Osteoblast (primary cell): ENCODE results near the gene KAT6B. TPM values are rescaled to one million over a fixed set of nuclear protein-coding genes. Genes with fewer than 3 reads are reported as not detected.

ENCODE experiments used
- DNase-seq: peaks from one replicate; pipeline ENCODE4 v3.0.0; 2011; ENCODE audit warnings: low spot score, mixed read lengths; ENCODE audit not compliant: insufficient read length; ENCODE audit errors: missing footprints
- H2AFZ ChIP-seq: 2 replicates; pipeline ENCODE4 v1.6.0; 2011; ENCODE audit warnings: mild to moderate bottlenecking, low read length
- H3K27ac ChIP-seq: 2 replicates; pipeline ENCODE4 v1.5.1; 2011; ENCODE audit warnings: mild to moderate bottlenecking, low read depth, low read length, moderate library complexity
- H3K27me3 ChIP-seq: 2 replicates; pipeline ENCODE4 v1.6.0; 2012; ENCODE audit warnings: mild to moderate bottlenecking, control low read depth, inconsistent platforms, low read length, moderate library complexity; ENCODE audit not compliant: insufficient read depth
- H3K36me3 ChIP-seq: 2 replicates; pipeline ENCODE4 v1.5.1; 2011; ENCODE audit warnings: mild to moderate bottlenecking, low read length, control low read depth, moderate library complexity; ENCODE audit not compliant: insufficient read depth
- H3K4me1 ChIP-seq: 2 replicates; pipeline ENCODE4 v1.5.1; 2011; ENCODE audit warnings: mild to moderate bottlenecking, low read length, control low read depth, moderate library complexity; ENCODE audit not compliant: insufficient read depth
- H3K4me2 ChIP-seq: 2 replicates; pipeline ENCODE4 v1.6.0; 2011; ENCODE audit warnings: mild to moderate bottlenecking, low read length; ENCODE audit not compliant: insufficient read depth
- H3K4me3 ChIP-seq: fragments of 200-600 bp; sonication (generic); 3 replicates; pipeline ENCODE4 v1.5.1; 2012; ENCODE audit warnings: mild to moderate bottlenecking, low read length, inconsistent platforms; ENCODE audit not compliant: insufficient read depth
- H3K79me2 ChIP-seq: 2 replicates; pipeline ENCODE4 v1.6.0; 2012; ENCODE audit warnings: mild to moderate bottlenecking, low read length, control low read depth, inconsistent platforms; ENCODE audit not compliant: insufficient read depth
- H3K9me3 ChIP-seq: 2 replicates; pipeline ENCODE4 v1.5.1; 2011; ENCODE audit warnings: low read depth, low read length, control low read depth
- H4K20me1 ChIP-seq: 2 replicates; pipeline ENCODE4 v1.6.0; 2012; ENCODE audit warnings: mild to moderate bottlenecking, low read length, control low read depth; ENCODE audit not compliant: insufficient read depth
- total RNA-seq: library from RNA; depleted of rRNA; stranded (reverse); fragments of >200 nt; gene quantifications from 2 replicates; pipeline ENCODE4 v1.2.3, GENCODE V29; 2012
- TF ChIP-seq, protein P1 (sequence below): IDR thresholded peaks from 2 replicates; pipeline ENCODE4 v1.5.1; 2011; ENCODE audit warnings: mild to moderate bottlenecking, low read depth, low read length, moderate library complexity; ENCODE audit errors: extremely low read depth

Gene KAT6B
- total RNA-seq, 1 donor, result 24.6 TPM

DNA sequence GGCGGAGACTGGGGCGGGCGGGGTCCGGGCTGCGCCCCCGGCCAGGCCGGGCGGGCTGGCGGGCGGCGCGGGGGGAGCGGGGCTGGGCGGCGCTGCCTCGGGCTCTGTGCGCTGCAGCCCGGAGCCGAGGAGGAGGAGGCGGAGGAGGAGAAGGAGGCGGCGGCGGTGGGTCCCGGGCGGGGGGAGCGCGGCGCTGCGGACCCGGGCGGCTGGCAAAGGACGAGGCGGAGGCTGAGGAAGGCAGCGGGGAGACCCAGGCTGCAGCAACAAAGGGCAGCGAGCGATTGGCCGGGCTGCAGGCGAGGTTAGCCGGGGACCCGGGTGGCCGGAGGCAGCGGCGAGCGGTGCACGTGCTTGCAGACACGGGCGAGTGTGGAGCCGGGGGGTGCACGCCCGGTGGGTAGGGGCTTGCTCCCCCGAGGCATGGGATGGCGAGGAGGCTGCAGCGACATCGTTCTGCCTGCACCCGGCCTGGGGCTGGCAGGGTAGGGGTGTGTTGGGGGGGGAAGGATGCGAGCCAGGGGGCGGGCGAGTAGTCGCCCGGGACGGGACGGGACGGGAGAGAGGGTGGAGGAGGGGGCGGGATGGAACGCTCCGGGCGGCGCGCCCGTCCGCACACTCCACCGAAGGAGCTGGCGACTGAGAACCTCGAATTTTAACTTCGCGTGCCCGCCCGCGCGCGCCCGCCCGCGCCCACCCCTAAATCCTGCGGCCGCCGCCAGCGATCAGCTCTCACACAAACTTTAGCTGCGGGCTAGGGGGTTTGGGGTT is 844 bp upstream of the KAT6B start:
- Histone ChIP-seq H3K36me3 (no peaks in the 10 kb centered on the region), H3K4me3 (peak overlapping the region; percentile 88), H3K4me2 (peak overlapping the region; percentile 89), H3K4me1 (peaks cover 28% of the 10 kb centered on the region), H3K79me2 (peaks cover 29% of the 10 kb centered on the region), H2AFZ (peak overlapping the region; percentile 79), H3K27me3 (no peaks in the 10 kb centered on the region), H3K27ac (no peak overlapping the region), H4K20me1 (peaks cover 20% of the 10 kb centered on the region), H3K9me3 (no peaks in the 10 kb centered on the region)
- DNase-seq, result peak; percentile 85
- TF ChIP-seq, protein P1, sequence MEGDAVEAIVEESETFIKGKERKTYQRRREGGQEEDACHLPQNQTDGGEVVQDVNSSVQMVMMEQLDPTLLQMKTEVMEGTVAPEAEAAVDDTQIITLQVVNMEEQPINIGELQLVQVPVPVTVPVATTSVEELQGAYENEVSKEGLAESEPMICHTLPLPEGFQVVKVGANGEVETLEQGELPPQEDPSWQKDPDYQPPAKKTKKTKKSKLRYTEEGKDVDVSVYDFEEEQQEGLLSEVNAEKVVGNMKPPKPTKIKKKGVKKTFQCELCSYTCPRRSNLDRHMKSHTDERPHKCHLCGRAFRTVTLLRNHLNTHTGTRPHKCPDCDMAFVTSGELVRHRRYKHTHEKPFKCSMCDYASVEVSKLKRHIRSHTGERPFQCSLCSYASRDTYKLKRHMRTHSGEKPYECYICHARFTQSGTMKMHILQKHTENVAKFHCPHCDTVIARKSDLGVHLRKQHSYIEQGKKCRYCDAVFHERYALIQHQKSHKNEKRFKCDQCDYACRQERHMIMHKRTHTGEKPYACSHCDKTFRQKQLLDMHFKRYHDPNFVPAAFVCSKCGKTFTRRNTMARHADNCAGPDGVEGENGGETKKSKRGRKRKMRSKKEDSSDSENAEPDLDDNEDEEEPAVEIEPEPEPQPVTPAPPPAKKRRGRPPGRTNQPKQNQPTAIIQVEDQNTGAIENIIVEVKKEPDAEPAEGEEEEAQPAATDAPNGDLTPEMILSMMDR, result no peak

DNA sequence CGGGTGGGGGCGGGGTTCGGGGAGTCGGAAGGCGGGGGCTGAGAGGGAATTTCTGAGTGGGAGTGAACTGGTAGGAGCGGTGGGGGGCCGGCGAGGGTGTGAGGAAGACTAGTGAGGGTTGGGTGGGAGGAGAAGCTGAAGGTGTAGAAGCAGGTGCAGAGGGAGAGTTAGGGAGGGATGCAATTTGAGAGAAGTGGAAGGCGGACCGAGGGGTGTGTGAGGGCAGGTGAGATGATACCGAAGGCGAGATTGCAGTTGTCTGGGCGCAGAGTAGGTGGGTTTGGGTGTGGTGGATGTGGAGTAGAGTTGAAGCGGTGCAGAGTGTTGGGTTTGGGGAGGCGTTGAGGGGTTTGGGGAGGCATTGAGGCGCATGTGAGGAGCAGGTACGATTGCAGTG is 643 bp downstream of the KAT6B start:
- no peak overlapping the region for H3K27ac ChIP-seq

DNA sequence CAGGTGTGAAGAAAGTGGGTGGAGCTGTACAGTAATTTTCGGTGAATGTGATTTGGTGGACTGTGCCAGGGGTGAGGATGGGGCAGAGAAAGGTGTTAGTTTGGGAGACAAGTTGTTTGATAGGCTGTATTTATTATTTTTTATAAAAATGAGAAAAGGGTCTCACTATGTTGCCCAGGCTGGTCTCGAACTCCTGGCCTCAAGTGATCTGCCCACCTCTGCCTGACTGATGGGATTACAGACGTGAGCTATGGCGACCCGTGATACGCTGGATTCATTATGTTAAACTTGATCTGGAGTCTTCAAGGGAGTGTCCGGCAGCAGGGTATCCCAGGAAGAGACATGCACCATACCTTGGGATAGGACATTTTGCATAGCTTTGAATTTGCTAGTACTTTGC is 1.3 kb downstream of the KAT6B start:
- Histone ChIP-seq H4K20me1 (peaks cover 20% of the 10 kb centered on the region), H3K4me1 (peaks cover 15% of the 10 kb centered on the region), H3K36me3 (no peaks in the 10 kb centered on the region), H3K27me3 (no peaks in the 10 kb centered on the region), H3K27ac (no peak overlapping the region), H2AFZ (no peak overlapping the region), H3K9me3 (no peaks in the 10 kb centered on the region), H3K4me2 (peak overlapping the region; percentile 97), H3K79me2 (peaks cover 48% of the 10 kb centered on the region), H3K4me3 (peak overlapping the region; percentile 87)
- TF ChIP-seq, protein P1, result no peak
- DNase-seq, result peak; percentile 4

More for the DNA sequence above, 643 bp downstream of the KAT6B start:
- no peaks in the 10 kb centered on the region for H3K9me3 ChIP-seq
- H2AFZ ChIP-seq, result peak overlapping the region; percentile 48
- H3K27me3 ChIP-seq, result no peaks in the 10 kb centered on the region
- peaks cover 42% of the 10 kb centered on the region for H3K79me2 ChIP-seq
- peak overlapping the region; percentile 97 for H3K4me2 ChIP-seq
- TF ChIP-seq, protein P1, result no peak
- H3K36me3 ChIP-seq, result no peaks in the 10 kb centered on the region
- peaks cover 20% of the 10 kb centered on the region for H4K20me1 ChIP-seq
- peak; percentile 47 for DNase-seq
- peak overlapping the region; percentile 87 for H3K4me3 ChIP-seq
- peaks cover 20% of the 10 kb centered on the region for H3K4me1 ChIP-seq

DNA sequence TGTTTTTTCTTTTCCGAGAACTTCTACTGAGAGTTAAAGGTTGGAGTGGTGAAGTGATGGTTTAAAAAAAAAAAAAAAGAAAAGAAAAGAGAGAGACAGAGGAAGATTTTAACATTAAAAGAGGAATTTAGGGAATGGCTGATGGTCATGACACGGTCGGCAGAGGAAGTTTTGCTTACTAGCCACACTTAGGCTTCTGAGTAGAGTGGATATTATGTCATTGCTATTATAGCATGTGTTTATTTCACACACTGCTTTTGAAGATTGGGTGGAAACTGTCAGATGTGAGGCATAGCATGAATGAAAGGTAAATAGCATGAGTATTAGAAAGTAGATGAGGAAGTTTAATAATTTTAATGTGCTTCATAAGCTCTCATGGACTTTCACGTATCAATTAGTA is 2.5 kb downstream of the KAT6B start:
- TF ChIP-seq, protein P1, result no peak
- H3K36me3 ChIP-seq, result no peaks in the 10 kb centered on the region
- H3K27me3 ChIP-seq, result no peaks in the 10 kb centered on the region
- H3K79me2 ChIP-seq, result peaks cover 58% of the 10 kb centered on the region
- H3K9me3 ChIP-seq, result no peaks in the 10 kb centered on the region
- peak; percentile 39 for DNase-seq
- no peak overlapping the region for H2AFZ ChIP-seq
- peaks cover 7% of the 10 kb centered on the region for H3K4me1 ChIP-seq
- H4K20me1 ChIP-seq, result peaks cover 20% of the 10 kb centered on the region
- no peak overlapping the region for H3K4me3 ChIP-seq
- H3K4me2 ChIP-seq, result no peak overlapping the region
- H3K27ac ChIP-seq, result no peak overlapping the region
